Measurements from ENCODE around the gene NCOA6.

DNA sequence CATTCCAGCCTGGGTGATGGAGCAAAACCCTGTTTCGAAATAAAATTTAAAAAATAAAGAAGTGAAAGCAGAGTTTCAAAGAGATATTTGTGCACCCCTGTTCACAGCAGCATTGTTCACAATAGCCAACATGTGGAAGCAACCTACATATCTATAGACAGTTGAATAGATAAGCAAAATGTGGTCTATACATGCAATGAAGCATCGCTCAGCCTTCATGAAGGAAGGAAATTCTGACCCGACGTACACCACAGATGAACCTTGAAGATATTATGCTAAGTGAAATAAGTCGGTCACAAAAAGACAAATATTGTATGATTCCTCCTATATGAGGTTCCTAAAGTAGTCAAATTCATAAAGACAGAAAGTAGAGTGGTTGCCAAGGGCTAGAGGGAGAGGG lies 6.5 kb upstream of the NCOA6 start:
- TF ChIP-seq, protein P1, sequence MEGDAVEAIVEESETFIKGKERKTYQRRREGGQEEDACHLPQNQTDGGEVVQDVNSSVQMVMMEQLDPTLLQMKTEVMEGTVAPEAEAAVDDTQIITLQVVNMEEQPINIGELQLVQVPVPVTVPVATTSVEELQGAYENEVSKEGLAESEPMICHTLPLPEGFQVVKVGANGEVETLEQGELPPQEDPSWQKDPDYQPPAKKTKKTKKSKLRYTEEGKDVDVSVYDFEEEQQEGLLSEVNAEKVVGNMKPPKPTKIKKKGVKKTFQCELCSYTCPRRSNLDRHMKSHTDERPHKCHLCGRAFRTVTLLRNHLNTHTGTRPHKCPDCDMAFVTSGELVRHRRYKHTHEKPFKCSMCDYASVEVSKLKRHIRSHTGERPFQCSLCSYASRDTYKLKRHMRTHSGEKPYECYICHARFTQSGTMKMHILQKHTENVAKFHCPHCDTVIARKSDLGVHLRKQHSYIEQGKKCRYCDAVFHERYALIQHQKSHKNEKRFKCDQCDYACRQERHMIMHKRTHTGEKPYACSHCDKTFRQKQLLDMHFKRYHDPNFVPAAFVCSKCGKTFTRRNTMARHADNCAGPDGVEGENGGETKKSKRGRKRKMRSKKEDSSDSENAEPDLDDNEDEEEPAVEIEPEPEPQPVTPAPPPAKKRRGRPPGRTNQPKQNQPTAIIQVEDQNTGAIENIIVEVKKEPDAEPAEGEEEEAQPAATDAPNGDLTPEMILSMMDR (IDR thresholded peaks at IDR 0.05), result no peak
- no peak for TF ChIP-seq POLR2A (IDR thresholded peaks at IDR 0.05)
- TF ChIP-seq EP300 (IDR thresholded peaks at IDR 0.05), result no peak

Data from tibial nerve (tissue), 4 donors.